ENCODE results near the gene ACYP2.

Gene ACYP2

DNA sequence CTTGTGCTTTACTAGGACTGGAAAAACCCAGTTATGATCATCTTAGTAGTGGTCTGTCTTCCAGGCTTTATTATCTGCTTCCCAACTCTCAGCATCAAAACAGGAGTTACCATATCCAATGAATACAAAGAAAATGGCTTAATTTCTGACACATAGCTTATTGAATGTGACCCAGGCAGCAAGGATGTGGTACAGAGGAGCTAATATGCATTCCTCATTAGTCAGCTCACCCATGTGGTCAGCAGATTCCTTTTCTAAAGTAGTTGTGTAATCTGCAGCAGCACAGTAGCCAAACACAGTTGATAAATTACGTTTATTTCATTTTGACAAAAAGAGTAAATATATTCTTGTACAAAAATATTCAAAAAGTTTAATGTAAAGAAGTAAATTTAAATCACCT lies 97.0 kb downstream of the ACYP2 start:
- H3K18ac ChIP-seq (ENCODE audit: low read length) = no peak overlapping the region

DNA sequence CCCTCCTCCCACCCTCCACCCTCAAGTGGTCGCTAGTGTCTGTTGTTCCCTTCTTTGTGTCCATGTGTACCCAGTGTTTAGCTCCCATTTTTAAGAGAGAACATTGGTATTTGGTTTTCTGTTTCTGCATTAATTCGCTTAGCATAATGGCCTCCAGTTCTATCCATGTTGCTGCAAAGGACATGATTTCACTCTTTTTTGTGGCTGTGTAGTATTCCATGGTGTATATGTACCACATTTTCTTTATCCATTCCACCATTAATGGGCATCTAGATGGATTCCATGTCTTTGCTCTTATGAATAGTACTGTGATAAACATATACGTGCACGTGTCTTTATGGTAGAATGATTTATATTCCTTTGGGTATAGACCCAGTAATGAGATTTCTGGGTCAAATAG lies 97.7 kb downstream of the ACYP2 start:
- H2BK5ac ChIP-seq (ENCODE audit: low read length) = no peak overlapping the region
- H3K27ac ChIP-seq (ENCODE audit: low read depth, low read length) = no peak overlapping the region
- WGBS (ENCODE audit: extremely low coverage, insufficient coverage, low lambda C conversion rate) = no CpG with 5 or more reads among the region's 4 CpGs

More for the DNA sequence above, 97.0 kb downstream of the ACYP2 start:
- no peak overlapping the region for H3K4ac ChIP-seq (ENCODE audit: low read depth, low read length)
- WGBS (ENCODE audit: extremely low coverage, insufficient coverage, low lambda C conversion rate) = no CpG with 5 or more reads among the region's 1 CpG
- no peak overlapping the region for H3K4me3 ChIP-seq (ENCODE audit: low read length)
- no peaks in the 10 kb centered on the region for H3K36me3 ChIP-seq (ENCODE audit: control insufficient read depth, insufficient read depth, low read length)
- no peak overlapping the region for H2BK5ac ChIP-seq (ENCODE audit: low read length)
- H3K79me2 ChIP-seq (ENCODE audit: control insufficient read depth, insufficient read depth, low read length) = no peaks in the 10 kb centered on the region
- no peak overlapping the region for H3K56ac ChIP-seq (ENCODE audit: low read length)
- H2AK5ac ChIP-seq (ENCODE audit: low read length) = no peak overlapping the region
- no peak overlapping the region for H3K9ac ChIP-seq (ENCODE audit: low read length)
- no peak overlapping the region for H2BK15ac ChIP-seq (replicated peaks; ENCODE audit: low read depth)
- no peaks in the 10 kb centered on the region for H3K27me3 ChIP-seq (ENCODE audit: insufficient read depth, low read length, poor library complexity)
- H2BK120ac ChIP-seq (ENCODE audit: low read depth, low read length) = no peak overlapping the region
- H3K4me1 ChIP-seq (ENCODE audit: control insufficient read depth, low read depth, low read length) = no peaks in the 10 kb centered on the region
- H3K23ac ChIP-seq (ENCODE audit: low read length) = no peak overlapping the region
- no peak overlapping the region for H3K27ac ChIP-seq (ENCODE audit: low read depth, low read length)
- no peak overlapping the region for H3K4me2 ChIP-seq (ENCODE audit: low read length)
- DNase-seq = peak; percentile 7
- no peak overlapping the region for H4K5ac ChIP-seq (ENCODE audit: low read length)
- no peak overlapping the region for H4K8ac ChIP-seq (ENCODE audit: low read depth, low read length)
- no peaks in the 10 kb centered on the region for H3K79me1 ChIP-seq (ENCODE audit: low read length)

DNA sequence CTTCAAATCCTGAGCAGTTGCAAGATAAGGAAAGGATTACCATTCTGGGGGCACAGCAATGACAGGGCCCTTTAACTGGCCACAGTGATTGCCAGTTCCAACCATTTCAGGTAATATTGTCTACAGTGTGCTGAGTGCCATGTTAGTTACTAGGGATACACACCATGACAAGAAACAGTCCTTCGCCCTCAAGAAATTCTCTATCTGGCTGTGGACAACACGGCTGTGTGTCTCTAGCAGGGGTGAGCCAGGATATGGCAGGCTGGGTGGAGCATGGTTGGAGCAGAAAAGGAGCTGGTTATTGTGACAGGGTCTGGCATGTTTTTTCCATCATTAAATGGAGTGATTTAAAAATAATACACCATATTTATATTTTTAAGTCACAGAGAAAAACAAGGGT lies 109.6 kb downstream of the ACYP2 start:
- Histone ChIP-seq H3K4ac (ENCODE audit: low read depth, low read length) (no peak overlapping the region), H2BK120ac (ENCODE audit: low read depth, low read length) (no peak overlapping the region), H3K27ac (ENCODE audit: low read depth, low read length) (no peak overlapping the region), H2AK5ac (ENCODE audit: low read length) (no peak overlapping the region), H3K4me1 (ENCODE audit: control insufficient read depth, low read depth, low read length) (no peaks in the 10 kb centered on the region), H4K8ac (ENCODE audit: low read depth, low read length) (no peak overlapping the region), H3K27me3 (ENCODE audit: insufficient read depth, low read length, poor library complexity) (no peaks in the 10 kb centered on the region), H2BK15ac (replicated peaks; ENCODE audit: low read depth) (no peak overlapping the region), H3K56ac (ENCODE audit: low read length) (no peak overlapping the region), H3K79me1 (ENCODE audit: low read length) (no peaks in the 10 kb centered on the region), H3K79me2 (ENCODE audit: control insufficient read depth, insufficient read depth, low read length) (no peaks in the 10 kb centered on the region), H3K4me2 (ENCODE audit: low read length) (no peak overlapping the region), H4K5ac (ENCODE audit: low read length) (no peak overlapping the region), H3K18ac (ENCODE audit: low read length) (no peak overlapping the region), H3K9ac (ENCODE audit: low read length) (no peak overlapping the region), H2BK5ac (ENCODE audit: low read length) (no peak overlapping the region), H3K23ac (ENCODE audit: low read length) (no peak overlapping the region), H3K36me3 (ENCODE audit: control insufficient read depth, insufficient read depth, low read length) (no peaks in the 10 kb centered on the region), H3K4me3 (ENCODE audit: low read length) (no peak overlapping the region)
- no CpG with 5 or more reads among the region's 2 CpGs for WGBS (ENCODE audit: extremely low coverage, insufficient coverage, low lambda C conversion rate)
- DNase-seq = no peak

More for the DNA sequence above, 97.7 kb downstream of the ACYP2 start:
- H2AK5ac ChIP-seq (ENCODE audit: low read length) = no peak overlapping the region
- no peaks in the 10 kb centered on the region for H3K36me3 ChIP-seq (ENCODE audit: control insufficient read depth, insufficient read depth, low read length)
- no peak overlapping the region for H3K4ac ChIP-seq (ENCODE audit: low read depth, low read length)
- H3K4me2 ChIP-seq (ENCODE audit: low read length) = no peak overlapping the region
- no peaks in the 10 kb centered on the region for H3K79me2 ChIP-seq (ENCODE audit: control insufficient read depth, insufficient read depth, low read length)
- no peak overlapping the region for H3K4me3 ChIP-seq (ENCODE audit: low read length)
- DNase-seq = no peak
- no peaks in the 10 kb centered on the region for H3K4me1 ChIP-seq (ENCODE audit: control insufficient read depth, low read depth, low read length)
- no peak overlapping the region for H3K23ac ChIP-seq (ENCODE audit: low read length)
- H4K5ac ChIP-seq (ENCODE audit: low read length) = no peak overlapping the region
- no peak overlapping the region for H2BK15ac ChIP-seq (replicated peaks; ENCODE audit: low read depth)
- H3K18ac ChIP-seq (ENCODE audit: low read length) = no peak overlapping the region
- H4K8ac ChIP-seq (ENCODE audit: low read depth, low read length) = no peak overlapping the region
- H3K56ac ChIP-seq (ENCODE audit: low read length) = no peak overlapping the region
- no peak overlapping the region for H2BK120ac ChIP-seq (ENCODE audit: low read depth, low read length)
- H3K27me3 ChIP-seq (ENCODE audit: insufficient read depth, low read length, poor library complexity) = no peaks in the 10 kb centered on the region
- no peak overlapping the region for H3K9ac ChIP-seq (ENCODE audit: low read length)
- H3K79me1 ChIP-seq (ENCODE audit: low read length) = no peaks in the 10 kb centered on the region

DNA sequence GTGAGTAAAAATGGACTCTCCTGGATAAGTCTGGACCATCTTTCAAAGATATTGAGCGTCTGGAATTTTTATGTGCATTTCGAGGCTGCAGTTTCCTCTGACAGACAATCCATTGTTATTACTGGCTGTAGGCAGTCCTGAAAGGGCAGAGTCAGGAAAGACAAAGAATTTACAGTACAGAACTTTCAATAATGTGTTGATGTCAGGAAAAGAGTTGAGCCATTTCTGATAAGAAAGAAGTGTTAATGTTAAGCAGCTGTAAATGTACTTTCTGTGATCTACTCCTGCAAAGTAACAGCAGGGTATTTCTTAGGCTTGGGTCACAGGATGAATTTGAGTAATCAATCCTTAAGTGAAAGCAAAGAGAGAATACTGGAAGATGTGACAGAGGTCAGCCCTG lies 110.8 kb downstream of the ACYP2 start:
- Histone ChIP-seq H3K18ac (ENCODE audit: low read length) (no peak overlapping the region), H2BK5ac (ENCODE audit: low read length) (no peak overlapping the region), H2BK15ac (replicated peaks; ENCODE audit: low read depth) (no peak overlapping the region), H3K9ac (ENCODE audit: low read length) (no peak overlapping the region), H3K79me1 (ENCODE audit: low read length) (no peaks in the 10 kb centered on the region), H3K4me1 (ENCODE audit: control insufficient read depth, low read depth, low read length) (no peaks in the 10 kb centered on the region), H4K5ac (ENCODE audit: low read length) (no peak overlapping the region), H3K23ac (ENCODE audit: low read length) (no peak overlapping the region), H2BK120ac (ENCODE audit: low read depth, low read length) (no peak overlapping the region), H3K27ac (ENCODE audit: low read depth, low read length) (no peak overlapping the region), H3K27me3 (ENCODE audit: insufficient read depth, low read length, poor library complexity) (no peaks in the 10 kb centered on the region), H3K4me3 (ENCODE audit: low read length) (no peak overlapping the region), H3K4ac (ENCODE audit: low read depth, low read length) (no peak overlapping the region), H3K56ac (ENCODE audit: low read length) (no peak overlapping the region), H3K79me2 (ENCODE audit: control insufficient read depth, insufficient read depth, low read length) (no peaks in the 10 kb centered on the region), H4K8ac (ENCODE audit: low read depth, low read length) (no peak overlapping the region), H3K4me2 (ENCODE audit: low read length) (no peak overlapping the region), H3K36me3 (ENCODE audit: control insufficient read depth, insufficient read depth, low read length) (no peaks in the 10 kb centered on the region), H2AK5ac (ENCODE audit: low read length) (no peak overlapping the region)
- WGBS (ENCODE audit: extremely low coverage, insufficient coverage, low lambda C conversion rate) = no CpG with 5 or more reads among the region's 2 CpGs
- peak; percentile 16 for DNase-seq

DNA sequence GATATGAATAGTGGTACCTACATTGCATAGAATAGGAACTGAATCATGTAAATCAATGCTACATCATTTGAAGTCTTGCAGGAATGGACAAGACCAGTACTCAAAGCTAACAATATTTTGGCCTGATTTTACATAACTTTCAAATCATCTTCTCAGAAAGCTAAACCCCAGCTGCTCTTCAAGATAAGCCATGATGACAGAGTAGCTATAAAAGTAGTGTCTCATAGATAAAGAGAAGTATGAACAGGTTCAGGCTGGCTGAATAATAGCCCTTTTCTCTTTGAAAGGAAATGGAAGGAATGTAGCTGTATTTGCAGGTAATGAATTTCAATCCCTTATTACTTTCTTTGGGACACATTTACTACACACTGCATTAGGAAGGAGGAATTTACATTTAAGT lies 112.4 kb downstream of the ACYP2 start:
- no peak for DNase-seq
- Histone ChIP-seq H2BK120ac (ENCODE audit: low read depth, low read length) (no peak overlapping the region), H3K56ac (ENCODE audit: low read length) (no peak overlapping the region), H2BK5ac (ENCODE audit: low read length) (no peak overlapping the region), H3K4me3 (ENCODE audit: low read length) (no peak overlapping the region), H2BK15ac (replicated peaks; ENCODE audit: low read depth) (no peak overlapping the region), H3K27me3 (ENCODE audit: insufficient read depth, low read length, poor library complexity) (no peaks in the 10 kb centered on the region), H3K36me3 (ENCODE audit: control insufficient read depth, insufficient read depth, low read length) (no peaks in the 10 kb centered on the region), H3K4ac (ENCODE audit: low read depth, low read length) (no peak overlapping the region), H3K4me1 (ENCODE audit: control insufficient read depth, low read depth, low read length) (no peaks in the 10 kb centered on the region), H3K9ac (ENCODE audit: low read length) (no peak overlapping the region), H4K5ac (ENCODE audit: low read length) (no peak overlapping the region), H3K18ac (ENCODE audit: low read length) (no peak overlapping the region), H3K79me1 (ENCODE audit: low read length) (no peaks in the 10 kb centered on the region), H3K4me2 (ENCODE audit: low read length) (no peak overlapping the region), H2AK5ac (ENCODE audit: low read length) (no peak overlapping the region), H3K79me2 (ENCODE audit: control insufficient read depth, insufficient read depth, low read length) (no peaks in the 10 kb centered on the region), H4K8ac (ENCODE audit: low read depth, low read length) (no peak overlapping the region), H3K23ac (ENCODE audit: low read length) (no peak overlapping the region), H3K27ac (ENCODE audit: low read depth, low read length) (no peak overlapping the region)

DNA sequence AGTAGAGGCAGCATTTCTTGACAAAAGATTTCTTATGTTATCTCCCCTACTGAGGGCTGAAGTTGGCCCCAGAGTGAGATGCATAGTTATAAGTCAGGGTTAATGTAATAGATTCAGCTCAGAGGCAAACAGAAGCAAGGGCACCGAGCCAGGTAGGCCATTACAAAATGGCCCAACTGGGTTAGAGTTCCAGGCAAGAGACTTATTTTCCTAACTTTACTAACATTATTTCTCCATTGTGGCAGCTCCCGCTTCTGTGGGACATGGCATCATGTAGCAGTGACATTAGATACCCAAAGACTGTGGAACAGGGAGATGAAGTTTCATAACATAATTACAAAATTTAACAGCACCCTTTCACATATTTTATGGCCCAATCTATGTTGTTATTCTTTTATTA lies 113.5 kb downstream of the ACYP2 start:
- H2AK5ac ChIP-seq (ENCODE audit: low read length) = no peak overlapping the region
- H3K56ac ChIP-seq (ENCODE audit: low read length) = no peak overlapping the region
- no peak overlapping the region for H2BK15ac ChIP-seq (replicated peaks; ENCODE audit: low read depth)
- H3K27ac ChIP-seq (ENCODE audit: low read depth, low read length) = no peak overlapping the region
- H2BK120ac ChIP-seq (ENCODE audit: low read depth, low read length) = no peak overlapping the region
- no peaks in the 10 kb centered on the region for H3K79me2 ChIP-seq (ENCODE audit: control insufficient read depth, insufficient read depth, low read length)
- H3K36me3 ChIP-seq (ENCODE audit: control insufficient read depth, insufficient read depth, low read length) = no peaks in the 10 kb centered on the region
- no peaks in the 10 kb centered on the region for H3K79me1 ChIP-seq (ENCODE audit: low read length)
- H3K4me1 ChIP-seq (ENCODE audit: control insufficient read depth, low read depth, low read length) = no peaks in the 10 kb centered on the region
- H4K8ac ChIP-seq (ENCODE audit: low read depth, low read length) = no peak overlapping the region
- H3K23ac ChIP-seq (ENCODE audit: low read length) = no peak overlapping the region
- no peak overlapping the region for H4K5ac ChIP-seq (ENCODE audit: low read length)
- no peak overlapping the region for H3K4ac ChIP-seq (ENCODE audit: low read depth, low read length)
- no peak overlapping the region for H3K9ac ChIP-seq (ENCODE audit: low read length)
- DNase-seq = no peak
- H3K4me3 ChIP-seq (ENCODE audit: low read length) = no peak overlapping the region
- H3K18ac ChIP-seq (ENCODE audit: low read length) = no peak overlapping the region
- no peak overlapping the region for H2BK5ac ChIP-seq (ENCODE audit: low read length)
- H3K27me3 ChIP-seq (ENCODE audit: insufficient read depth, low read length, poor library complexity) = no peaks in the 10 kb centered on the region
- no CpG with 5 or more reads among the region's 2 CpGs for WGBS (ENCODE audit: extremely low coverage, insufficient coverage, low lambda C conversion rate)
- no peak overlapping the region for H3K4me2 ChIP-seq (ENCODE audit: low read length)
